K562 (cell line): Measurements from ENCODE around the gene GPR183. TPM values are rescaled to one million over a fixed set of nuclear protein-coding genes. Genes with fewer than 3 reads are reported as not detected.

Source experiments
- ATAC-seq: fragments of 200-7000 bp; cut with Tn5 transposase; 3 replicates; pipeline ENCODE4 v1.9.1; 2020; ENCODE audit warnings: moderate library complexity
- BruUV-seq: library from RNA; stranded (reverse); fragments of 400-500 nt; replicated peaks from 2 replicates; lab custom pipeline; 2021; lab: Mats Ljungman, UMichigan
- CTCF ChIA-PET: fragments of 300-600 bp; formaldehyde crosslinking; extraction: SDS; loops from one replicate; lab custom pipeline; 2021; ENCODE audit warnings: low intra/inter-chr PET ratio; lab: Yijun Ruan, JAX
- POLR2A ChIA-PET: fragments of 300-600, 350-650 bp; sonication (Branson Sonifier 250); formaldehyde crosslinking; extraction: SDS; loops from one replicate; lab custom pipeline; 2021; ENCODE audit warnings: antibody characterized with exemption, inconsistent platforms; lab: Yijun Ruan, JAX
- DNase-seq, 4 experiments: peaks; one replicate each; pipeline versions ENCODE4 v3.0.0 to v3.0.0-alpha.2; 2011 to 2018; ENCODE audit warnings: low spot score in 3 of 4, mixed read lengths in 3 of 4; ENCODE audit errors: extremely low read depth in 1 of 4
- FAIRE-seq: peaks from 2 replicates; lab custom pipeline; 2011; peaks lifted over from hg19 to GRCh38; lab: Jason Lieb, UNC
- H2AFZ ChIP-seq: 2 replicates; pipeline ENCODE4 v1.6.0; 2011; ENCODE audit warnings: low read depth, low read length, control low read depth, inconsistent platforms
- H3K27ac ChIP-seq: fragments of 200-600 bp; 3 replicates; pipeline ENCODE4 v1.8.0; 2011; ENCODE audit warnings: low read depth, mild to moderate bottlenecking, control low read depth, inconsistent platforms, low read length, moderate library complexity, mixed read lengths; ENCODE audit errors: extremely low read depth
- H3K27me3 ChIP-seq, 2 experiments: fragments of 300-600 bp in 1 of 2; 2 replicates in 1 of 2; 3 replicates in 1 of 2; pipeline versions ENCODE4 v1.6.0 to v1.8.0; 2011; ENCODE audit warnings: inconsistent platforms in 2 of 2, low read length in 2 of 2, mild to moderate bottlenecking in 1 of 2, mixed read lengths in 1 of 2, moderate library complexity in 1 of 2; ENCODE audit not compliant: control insufficient read depth in 2 of 2, insufficient read depth in 2 of 2
- H3K36me3 ChIP-seq: fragments of 300-600 bp; 3 replicates; pipeline ENCODE4 v1.8.0; 2011; ENCODE audit warnings: mild to moderate bottlenecking, low read length, inconsistent platforms; ENCODE audit not compliant: control insufficient read depth, insufficient read depth
- H3K4me1 ChIP-seq, 2 experiments: fragments of 200-600 bp in 1 of 2; replicated peaks in 1 of 2; 2 replicates in 1 of 2; 3 replicates in 1 of 2; pipeline versions ENCODE4 v1.5.1 to v1.8.0; 2011; ENCODE audit warnings: inconsistent platforms in 2 of 2, low read length in 2 of 2, mild to moderate bottlenecking in 1 of 2, mixed read lengths in 1 of 2, moderate library complexity in 1 of 2; ENCODE audit not compliant: control insufficient read depth in 2 of 2, insufficient read depth in 2 of 2
- H3K4me2 ChIP-seq: 2 replicates; pipeline ENCODE4 v1.6.1; 2011; ENCODE audit warnings: low read length, control low read depth, inconsistent platforms, mixed read lengths; ENCODE audit not compliant: insufficient read depth
- H3K4me3 ChIP-seq: fragments of 200-600 bp; sonication (generic), shearing (Covaris generic); 2 replicates; pipeline ENCODE4 v1.5.1; 2016; ENCODE audit warnings: control low read depth, inconsistent platforms
- H3K79me2 ChIP-seq: fragments of 200-600 bp; 3 replicates; pipeline ENCODE4 v1.8.0; 2011; ENCODE audit warnings: low read length, inconsistent platforms; ENCODE audit not compliant: control insufficient read depth, insufficient read depth
- H3K9ac ChIP-seq, 2 experiments: 2 replicates each; pipeline versions ENCODE4 v1.6.0 to v1.6.1; 2011; ENCODE audit warnings: low read depth in 2 of 2, low read length in 2 of 2, control low read depth in 1 of 2, inconsistent platforms in 1 of 2, mild to moderate bottlenecking in 1 of 2, mixed read lengths in 1 of 2; ENCODE audit not compliant: insufficient read depth in 1 of 2
- H3K9me1 ChIP-seq: one replicate; pipeline ENCODE4 v1.6.0; 2011; ENCODE audit warnings: inconsistent platforms, mild to moderate bottlenecking, low read length, moderate library complexity; ENCODE audit not compliant: control insufficient read depth, insufficient read depth
- H3K9me3 ChIP-seq: replicated peaks from 2 replicates; pipeline ENCODE4 v1.5.1; 2011; ENCODE audit warnings: low read depth, low read length, inconsistent platforms; ENCODE audit not compliant: control insufficient read depth, insufficient read depth
- H4K20me1 ChIP-seq: replicated peaks from 2 replicates; pipeline ENCODE4 v1.6.1; 2011; ENCODE audit warnings: low read length, inconsistent platforms, mixed read lengths; ENCODE audit not compliant: control insufficient read depth, insufficient read depth
- ATF1 ChIP-seq, 2 experiments: fragments of 450-650 bp in 1 of 2; IDR thresholded peaks; 2 replicates each; pipeline ENCODE4 v1.6.1; 2016; ENCODE audit warnings: missing compliant biosample characterization in 1 of 2, missing genetic modification characterization in 1 of 2
- BACH1 ChIP-seq: fragments of 200-800 bp; sonication (Bioruptor generic); IDR thresholded peaks from 2 replicates; pipeline ENCODE4 v1.6.1; 2016; ENCODE audit warnings: missing genetic modification characterization, missing compliant biosample characterization
- CREBBP ChIP-seq: IDR thresholded peaks from one replicate; pipeline ENCODE4 v1.6.1; 2012; ENCODE audit warnings: low read depth, mild to moderate bottlenecking, control low read depth, inconsistent platforms, low read length
- CTBP1 ChIP-seq: fragments of 450-650 bp; IDR thresholded peaks from 2 replicates; pipeline ENCODE4 v1.6.1; 2016; ENCODE audit warnings: borderline replicate concordance
- HEY1 ChIP-seq: fragments of 250-450 bp; sonication (Bioruptor Pico); IDR thresholded peaks from 2 replicates; pipeline ENCODE4 v1.5.0; 2020; ENCODE audit warnings: mild to moderate bottlenecking, moderate library complexity, borderline replicate concordance
- HSF4 ChIP-seq: fragments of 250-450 bp; sonication (Bioruptor Pico); IDR thresholded peaks from 2 replicates; pipeline ENCODE4 v2.1.2; 2022; ENCODE audit warnings: mild to moderate bottlenecking, moderate library complexity, borderline replicate concordance
- NBN ChIP-seq: fragments of 450-650 bp; IDR thresholded peaks from 2 replicates; pipeline ENCODE4 v1.6.1; 2016; ENCODE audit warnings: low read depth, mild to moderate bottlenecking
- SMC3 ChIP-seq: conservative IDR thresholded peaks from 2 replicates; pipeline ENCODE4 v1.6.1; 2011; ENCODE audit warnings: low read depth, low read length, improper control_type of control experiment; ENCODE audit not compliant: insufficient read depth
- ZKSCAN8 ChIP-seq: fragments of 200-800 bp; sonication (Bioruptor generic); IDR thresholded peaks from 2 replicates; pipeline ENCODE4 v1.6.1; 2016; ENCODE audit warnings: missing genetic modification characterization, missing compliant biosample characterization
- ZNF146 ChIP-seq: IDR thresholded peaks from one replicate; pipeline ENCODE4 v1.6.1; 2018; ENCODE audit warnings: missing compliant biosample characterization; ENCODE audit not compliant: unreplicated experiment
- ZNF668 ChIP-seq: fragments of 250-450 bp; sonication (Bioruptor Pico); IDR thresholded peaks from 2 replicates; pipeline ENCODE4 v1.8.0; 2022; ENCODE audit warnings: mild to moderate bottlenecking, inconsistent platforms
- WGBS: fragments of 100-300 bp; shearing (Covaris generic); methylation state at CpG from one replicate; pipeline ENCODE4 v1.1.6; 2016; ENCODE audit warnings: low coverage, mixed read lengths; ENCODE audit not compliant: insufficient coverage; ENCODE audit errors: missing lambda C conversion rate; 5-methylcytosine and 5-hydroxymethylcytosine counted together
- in situ Hi-C: fragments of 300-500 bp; cut with MboI; formaldehyde crosslinking; loops from 4 replicates; pipeline ENCODE4 v1.15.0; 2018; ENCODE audit warnings: inconsistent platforms, mixed read lengths
- intact Hi-C: fragments of 100-400 bp; cut with micrococcal nuclease; formaldehyde crosslinking; loops from 2 replicates; pipeline ENCODE4 v1.14.2; 2022
- polyA plus RNA-seq, 8 experiments: library from polyadenylated mRNA; depleted of rRNA in 4 of 8; stranded (reverse) in 5 of 8; unstranded in 3 of 8; fragments of >200 nt; fragmentation: Nextera tagmentation in 2 of 8; fragmentation: Illumina TruSeq in 1 of 8; extraction: Ambion mirVana in 2 of 8; extraction: Trizol in 1 of 8; gene quantifications; 2 replicates each; pipeline versions ENCODE4 v1.2.1 to v1.2.3, GENCODE V29; 2011 to 2014; ENCODE audit warnings: inconsistent platforms in 1 of 8, missing spikeins in 1 of 8
- total RNA-seq, 7 experiments: library from RNA; depleted of rRNA in 6 of 7; stranded (reverse); fragments of >200 nt in 6 of 7; fragmentation: Illumina TruSeq in 2 of 7; extraction: Trizol in 2 of 7; gene quantifications; 2 replicates each; pipeline versions ENCODE4 v1.2.1 to v1.2.3, GENCODE V29; 2011 to 2021; ENCODE audit warnings: low replicate concordance in 1 of 7
- TF ChIP-seq, protein P1 (sequence below), 2 experiments: IDR thresholded peaks in 1 of 2; conservative IDR thresholded peaks in 1 of 2; 2 replicates each; pipeline ENCODE4 v1.6.1; 2016; ENCODE audit warnings: low read depth in 2 of 2, mild to moderate bottlenecking in 1 of 2, missing compliant biosample characterization in 1 of 2, missing genetic modification characterization in 1 of 2, moderate library complexity in 1 of 2
- TF ChIP-seq, protein P2 (sequence below): IDR thresholded peaks from 2 replicates; pipeline ENCODE4 v1.6.1; 2011; ENCODE audit warnings: borderline replicate concordance, low read depth, mild to moderate bottlenecking, moderate library complexity, low read length; ENCODE audit not compliant: insufficient read depth, poor library complexity, severe bottlenecking
- TF ChIP-seq, protein P3 (sequence below): fragments of 450-650 bp; formaldehyde crosslinking; IDR thresholded peaks from 2 replicates; pipeline ENCODE4 v1.4.0; 2020; ENCODE audit warnings: mild to moderate bottlenecking, mixed read lengths

Gene GPR183
- total and polyA plus RNA-seq, 9 of the 15 experiments (the other 6 are each of a cell fraction or from before 2014, with no cell fraction given): 1.3 to 10.2 (median 3.7) TPM

DNA sequence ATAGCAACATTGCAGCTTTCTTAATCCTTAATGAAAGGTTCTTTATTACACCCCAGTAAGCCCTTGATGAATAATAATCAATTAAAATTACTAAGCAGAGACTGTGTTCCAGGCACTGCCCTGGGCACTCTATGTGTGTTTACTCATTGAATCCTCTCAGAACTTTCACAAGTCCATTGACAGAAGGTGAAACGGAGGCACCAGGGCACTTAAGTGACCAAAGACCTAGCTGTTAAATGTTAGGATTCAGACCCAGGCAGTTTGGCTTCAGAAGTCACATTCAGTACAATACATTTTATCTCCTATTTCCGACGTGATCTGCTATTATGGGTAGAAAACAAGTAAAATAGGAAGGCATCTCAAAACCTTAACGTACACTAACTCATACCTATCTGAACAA lies 2.7 kb downstream of the GPR183 start:
- no peak overlapping the region for H2AFZ ChIP-seq
- ChIA-PET POLR2A (interaction anchor here (0.6 to 2.1 kb wide), 4 partner anchors 17 to 884 kb away, joined by 3 to 4 read pairs (median 3); no protein-coding TSS in a partner anchor), CTCF (no interaction called here)
- H3K27me3 ChIP-seq: no peaks in the 10 kb centered on the region
- intact Hi-C loops: no loop called here
- H3K27ac ChIP-seq: no peak overlapping the region
- peaks cover 18% of the 10 kb centered on the region; the same call in 2 of the 3 replicates for H3K36me3 ChIP-seq
- H3K9me3 ChIP-seq: no peaks in the 10 kb centered on the region
- no peak for TF ChIP-seq ZKSCAN8
- no peak for TF ChIP-seq NBN
- no peak for TF ChIP-seq ZNF146 (CRISPR knock-in tag)
- TF ChIP-seq CREBBP: no peak
- TF ChIP-seq, protein P1, sequence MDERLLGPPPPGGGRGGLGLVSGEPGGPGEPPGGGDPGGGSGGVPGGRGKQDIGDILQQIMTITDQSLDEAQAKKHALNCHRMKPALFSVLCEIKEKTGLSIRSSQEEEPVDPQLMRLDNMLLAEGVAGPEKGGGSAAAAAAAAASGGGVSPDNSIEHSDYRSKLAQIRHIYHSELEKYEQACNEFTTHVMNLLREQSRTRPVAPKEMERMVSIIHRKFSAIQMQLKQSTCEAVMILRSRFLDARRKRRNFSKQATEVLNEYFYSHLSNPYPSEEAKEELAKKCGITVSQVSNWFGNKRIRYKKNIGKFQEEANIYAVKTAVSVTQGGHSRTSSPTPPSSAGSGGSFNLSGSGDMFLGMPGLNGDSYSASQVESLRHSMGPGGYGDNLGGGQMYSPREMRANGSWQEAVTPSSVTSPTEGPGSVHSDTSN (CRISPR knock-in tag; IDR thresholded peaks at IDR 0.05; ENCODE audit: low read depth): no peak
- TF ChIP-seq, protein P1 (tag; conservative IDR thresholded peaks at IDR 0.05; ENCODE audit: low read depth): no peak
- TF ChIP-seq ATF1 (CRISPR knock-in tag; IDR thresholded peaks at IDR 0.05): no peak
- no peak for TF ChIP-seq ATF1 (tag; IDR thresholded peaks at IDR 0.05)
- TF ChIP-seq ZNF668: no peak
- no peak for TF ChIP-seq CTBP1
- no peak for TF ChIP-seq HEY1 (CRISPR knock-in tag)
- TF ChIP-seq SMC3: no peak
- TF ChIP-seq, protein P2, sequence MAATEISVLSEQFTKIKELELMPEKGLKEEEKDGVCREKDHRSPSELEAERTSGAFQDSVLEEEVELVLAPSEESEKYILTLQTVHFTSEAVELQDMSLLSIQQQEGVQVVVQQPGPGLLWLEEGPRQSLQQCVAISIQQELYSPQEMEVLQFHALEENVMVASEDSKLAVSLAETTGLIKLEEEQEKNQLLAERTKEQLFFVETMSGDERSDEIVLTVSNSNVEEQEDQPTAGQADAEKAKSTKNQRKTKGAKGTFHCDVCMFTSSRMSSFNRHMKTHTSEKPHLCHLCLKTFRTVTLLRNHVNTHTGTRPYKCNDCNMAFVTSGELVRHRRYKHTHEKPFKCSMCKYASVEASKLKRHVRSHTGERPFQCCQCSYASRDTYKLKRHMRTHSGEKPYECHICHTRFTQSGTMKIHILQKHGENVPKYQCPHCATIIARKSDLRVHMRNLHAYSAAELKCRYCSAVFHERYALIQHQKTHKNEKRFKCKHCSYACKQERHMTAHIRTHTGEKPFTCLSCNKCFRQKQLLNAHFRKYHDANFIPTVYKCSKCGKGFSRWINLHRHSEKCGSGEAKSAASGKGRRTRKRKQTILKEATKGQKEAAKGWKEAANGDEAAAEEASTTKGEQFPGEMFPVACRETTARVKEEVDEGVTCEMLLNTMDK: no peak
- no peak for TF ChIP-seq BACH1 (tag)
- no peak for TF ChIP-seq HSF4 (CRISPR knock-in tag)
- TF ChIP-seq, protein P3, sequence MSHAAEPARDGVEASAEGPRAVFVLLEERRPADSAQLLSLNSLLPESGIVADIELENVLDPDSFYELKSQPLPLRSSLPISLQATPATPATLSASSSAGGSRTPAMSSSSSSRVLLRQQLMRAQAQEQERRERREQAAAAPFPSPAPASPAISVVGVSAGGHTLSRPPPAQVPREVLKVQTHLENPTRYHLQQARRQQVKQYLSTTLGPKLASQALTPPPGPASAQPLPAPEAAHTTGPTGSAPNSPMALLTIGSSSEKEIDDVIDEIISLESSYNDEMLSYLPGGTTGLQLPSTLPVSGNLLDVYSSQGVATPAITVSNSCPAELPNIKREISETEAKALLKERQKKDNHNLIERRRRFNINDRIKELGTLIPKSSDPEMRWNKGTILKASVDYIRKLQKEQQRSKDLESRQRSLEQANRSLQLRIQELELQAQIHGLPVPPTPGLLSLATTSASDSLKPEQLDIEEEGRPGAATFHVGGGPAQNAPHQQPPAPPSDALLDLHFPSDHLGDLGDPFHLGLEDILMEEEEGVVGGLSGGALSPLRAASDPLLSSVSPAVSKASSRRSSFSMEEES (CRISPR knock-in tag): no peak
- BruUV-seq: no TSS peak
- ATAC-seq (no peak), FAIRE-seq (no peak), DNase-seq (no peak)
- no peaks in the 10 kb centered on the region for H4K20me1 ChIP-seq
- H3K4me2 ChIP-seq: no peak overlapping the region
- peaks cover 41% of the 10 kb centered on the region for H3K79me2 ChIP-seq
- H3K9me1 ChIP-seq: no peaks in the 10 kb centered on the region
- no peak overlapping the region for H3K9ac ChIP-seq
- no peak overlapping the region for H3K4me3 ChIP-seq
- H3K4me1 ChIP-seq: peaks cover 3 to 11% of the 10 kb centered on the region in 2 experiments; a peak in 4 of 5 replicates
- 60% methylated on average over 2 of the region's 4 CpGs for WGBS
- in situ Hi-C loops: no loop called here
